HepG2 (cell line): Measurements from ENCODE around the gene EDC3. TPM values are rescaled to one million over a fixed set of nuclear protein-coding genes. Genes with fewer than 3 reads are reported as not detected.

Source experiments
- ATAC-seq: fragments of 200-7000 bp; cut with Tn5 transposase; 3 replicates; pipeline ENCODE4 v1.9.1; 2020; ENCODE audit warnings: mild to moderate bottlenecking, moderate library complexity
- BruUV-seq: library from RNA; stranded (reverse); fragments of 400-500 nt; replicated peaks from 2 replicates; lab custom pipeline; 2021; lab: Mats Ljungman, UMichigan
- CTCF ChIA-PET: fragments of 300-600 bp; formaldehyde crosslinking; extraction: SDS; loops from one replicate; lab custom pipeline; 2021; ENCODE audit warnings: low total read pairs, inconsistent platforms, low intra/inter-chr PET ratio; lab: Yijun Ruan, JAX
- POLR2A ChIA-PET: fragments of 350-600 bp; sonication (Branson Sonifier 250); formaldehyde crosslinking; loops from one replicate; lab custom pipeline; 2020; ENCODE audit warnings: antibody characterized with exemption, inconsistent platforms; lab: Yijun Ruan, JAX
- DNase-seq: peaks from one replicate; pipeline ENCODE4 v3.0.0-alpha.2; 2015; ENCODE audit warnings: low spot score
- FAIRE-seq: peaks from 3 replicates; lab custom pipeline; 2011; peaks lifted over from hg19 to GRCh38; lab: Jason Lieb, UNC
- H2AFZ ChIP-seq: one replicate; pipeline ENCODE4 v1.6.1; 2011; ENCODE audit warnings: low read length, inconsistent platforms
- H3K27ac ChIP-seq: fragments of 300-600 bp; 3 replicates; pipeline ENCODE4 v1.8.0; 2011; ENCODE audit warnings: mixed run types, mild to moderate bottlenecking, mixed read lengths, low read length, inconsistent platforms; ENCODE audit not compliant: insufficient read depth; ENCODE audit errors: extremely low read length
- H3K27me3 ChIP-seq, 2 experiments: fragments of 200-600 bp in 1 of 2; 2 replicates in 1 of 2; 3 replicates in 1 of 2; pipeline versions ENCODE4 v1.6.0 to v1.8.0; 2011; ENCODE audit warnings: low read length in 2 of 2, mild to moderate bottlenecking in 2 of 2, moderate library complexity in 2 of 2, inconsistent platforms in 1 of 2; ENCODE audit not compliant: insufficient read depth in 2 of 2, control insufficient read depth in 1 of 2
- H3K36me3 ChIP-seq, 2 experiments: fragments of 200-600 bp in 1 of 2; replicated peaks in 1 of 2; 2 replicates in 1 of 2; 3 replicates in 1 of 2; pipeline versions ENCODE4 v1.5.1 to v1.8.0; 2011; ENCODE audit warnings: low read length in 2 of 2, inconsistent platforms in 1 of 2; ENCODE audit not compliant: insufficient read depth in 2 of 2, control insufficient read depth in 1 of 2
- H3K4me1 ChIP-seq: 2 replicates; pipeline ENCODE4 v1.5.1; 2012; ENCODE audit warnings: low read length, inconsistent platforms; ENCODE audit not compliant: insufficient read depth
- H3K4me2 ChIP-seq: 2 replicates; pipeline ENCODE4 v1.6.0; 2011; ENCODE audit warnings: low read depth, low read length, inconsistent platforms
- H3K4me3 ChIP-seq, 3 experiments: fragments of 200-600 bp in 1 of 3; sonication (generic), shearing (Covaris generic) in 1 of 3; replicated peaks in 1 of 3; 2 replicates each; pipeline ENCODE4 v1.5.1; 2011 to 2016; ENCODE audit warnings: low read length in 3 of 3, inconsistent platforms in 2 of 3, low read depth in 2 of 3, mild to moderate bottlenecking in 2 of 3, control low read depth in 1 of 3, mixed read lengths in 1 of 3; ENCODE audit not compliant: insufficient read depth in 1 of 3
- H3K79me2 ChIP-seq: one replicate; pipeline ENCODE4 v1.6.1; 2011; ENCODE audit warnings: low read length, inconsistent platforms; ENCODE audit not compliant: insufficient read depth
- H3K9ac ChIP-seq: 2 replicates; pipeline ENCODE4 v1.6.0; 2011; ENCODE audit warnings: mild to moderate bottlenecking, low read depth, low read length, inconsistent platforms; ENCODE audit not compliant: insufficient read depth
- H3K9me3 ChIP-seq: 2 replicates; pipeline ENCODE4 v1.5.1; 2012; ENCODE audit warnings: mild to moderate bottlenecking, low read length
- H4K20me1 ChIP-seq: 2 replicates; pipeline ENCODE4 v1.6.0; 2011; ENCODE audit warnings: inconsistent platforms, mild to moderate bottlenecking, low read length, moderate library complexity; ENCODE audit not compliant: insufficient read depth
- CEBPB ChIP-seq: IDR thresholded peaks from 2 replicates; pipeline ENCODE4 v1.6.1; 2011; ENCODE audit warnings: low read depth, low read length, improper control_type of control experiment, borderline replicate concordance
- NFYB ChIP-seq: sonication (generic); formaldehyde crosslinking; IDR thresholded peaks from 2 replicates; pipeline ENCODE4 v1.4.0; 2020; ENCODE audit warnings: missing genetic modification reagents
- ZBTB40 ChIP-seq, 2 experiments: fragments of 450-650 bp in 1 of 2; sonication (generic) in 1 of 2; formaldehyde crosslinking in 1 of 2; IDR thresholded peaks; 2 replicates each; pipeline versions ENCODE4 v1.6.1 to v1.8.0; 2016 to 2022; ENCODE audit warnings: antibody characterized with exemption in 1 of 2, mild to moderate bottlenecking in 1 of 2, missing genetic modification reagents in 1 of 2
- ZNF460 ChIP-seq: sonication (generic); formaldehyde crosslinking; IDR thresholded peaks from 2 replicates; pipeline ENCODE4 v1.5.1; 2020; ENCODE audit warnings: missing genetic modification reagents, mild to moderate bottlenecking, borderline replicate concordance
- WGBS: methylation state at CpG from one replicate; pipeline ENCODE4 v1.1.6; 2017; ENCODE audit warnings: low lambda C conversion rate; 5-methylcytosine and 5-hydroxymethylcytosine counted together
- in situ Hi-C: cut with HindIII; loops from 2 replicates; pipeline ENCODE4 v1.10.0; 2017; ENCODE audit warnings: low pct_unique_long_range_greater_than_20kb; ENCODE audit not compliant: extremely low pct_ligation_motif_present
- intact Hi-C: fragments of 100-400 bp; cut with micrococcal nuclease; formaldehyde crosslinking; loops from one replicate; pipeline ENCODE4 v1.10.0; 2022; ENCODE audit not compliant: unreplicated experiment
- polyA plus RNA-seq, 8 experiments: library from polyadenylated mRNA; depleted of rRNA in 3 of 8; stranded (reverse) in 7 of 8; unstranded in 1 of 8; fragments of >200 nt; fragmentation: Illumina TruSeq in 4 of 8; extraction: Trizol in 4 of 8; gene quantifications; 2 replicates each; pipeline versions ENCODE4 v1.2.1 to v1.2.3, GENCODE V29; 2011 to 2016; ENCODE audit warnings: low read depth in 4 of 8, missing spikeins in 1 of 8, mixed read lengths in 1 of 8; ENCODE audit not compliant: insufficient read depth in 1 of 8
- total RNA-seq, 5 experiments: library from RNA; depleted of rRNA; stranded (reverse); fragments of >200 nt; fragmentation: Illumina TruSeq; extraction: Trizol; gene quantifications; 2 replicates each; pipeline ENCODE4 v1.2.3, GENCODE V29; 2016; ENCODE audit warnings: low read depth in 1 of 5

The EDC3 gene
- total and polyA plus RNA-seq, 2 of the 13 experiments (the other 11 are each of a cell fraction or from before 2014, with no cell fraction given) = 17.4 to 32.0 TPM

DNA sequence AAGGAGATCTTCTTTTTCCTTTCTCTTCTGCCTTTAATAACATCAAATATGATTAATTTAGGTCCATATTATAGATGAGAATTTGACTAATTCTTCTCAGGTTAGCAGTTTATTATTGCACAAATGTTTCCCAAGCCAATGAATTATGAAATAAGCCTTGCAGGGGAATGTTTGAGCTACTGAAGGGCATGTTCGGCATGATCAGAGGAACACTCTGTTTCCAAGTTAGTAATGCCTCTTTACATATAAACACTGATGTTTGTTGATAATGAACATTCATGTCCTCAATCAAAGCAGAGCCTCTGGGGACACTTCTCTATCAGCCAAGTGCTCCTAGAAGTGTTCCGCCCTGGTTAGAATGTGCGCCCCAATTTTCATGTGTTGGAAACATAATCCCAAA lies 39.5 kb upstream of the EDC3 start:
- H3K9me3 ChIP-seq = no peaks in the 10 kb centered on the region
- peaks cover 50% of the 10 kb centered on the region for H3K4me1 ChIP-seq
- no peak overlapping the region for H3K4me3 ChIP-seq
- no peak overlapping the region for H3K9ac ChIP-seq
- H3K36me3 ChIP-seq = no peaks in the 10 kb centered on the region
- H2AFZ ChIP-seq = no peak overlapping the region
- CTCF ChIA-PET = no interaction called here
- FAIRE-seq = no peak
- intact Hi-C loops = no loop called here
- DNase-seq = no peak
- TF ChIP-seq ZNF460 (CRISPR knock-in tag) = no peak
- 0 out of 2 replicates have a peak, but pooled peaks have one; percentile 33 for TF ChIP-seq CEBPB
- H3K27ac ChIP-seq = no peak overlapping the region
- POLR2A ChIA-PET = interaction anchor here (1.0 kb wide), 1 partner anchor 9 kb away, joined by 5 read pairs; no protein-coding TSS in a partner anchor
- in situ Hi-C loops = no loop called here
- 84% methylated on average over 3 of the region's 3 CpGs for WGBS
- no peak for ATAC-seq
- no TSS peak for BruUV-seq
- no peaks in the 10 kb centered on the region for H3K27me3 ChIP-seq
- no peak overlapping the region for H3K4me2 ChIP-seq
- no peaks in the 10 kb centered on the region for H4K20me1 ChIP-seq
- no peaks in the 10 kb centered on the region for H3K79me2 ChIP-seq

- H3K36me3 ChIP-seq = no peaks in the 10 kb centered on the region
- no peak for ATAC-seq
- H3K27ac ChIP-seq = no peak overlapping the region
- WGBS = 98% methylated on average over 3 of the region's 3 CpGs
- no peak for FAIRE-seq
- H3K27me3 ChIP-seq = no peaks in the 10 kb centered on the region
- no peak for DNase-seq
- no peak overlapping the region for H3K4me2 ChIP-seq
- intact Hi-C loops (no loop called here), in situ Hi-C loops (no loop called here)
- H3K79me2 ChIP-seq = no peaks in the 10 kb centered on the region
- H4K20me1 ChIP-seq = no peaks in the 10 kb centered on the region
- peaks cover 59% of the 10 kb centered on the region for H3K4me1 ChIP-seq
- H3K4me3 ChIP-seq = no peak overlapping the region
- H3K9ac ChIP-seq = no peak overlapping the region
- BruUV-seq = no TSS peak
- POLR2A ChIA-PET = no interaction called here
- H3K9me3 ChIP-seq = no peaks in the 10 kb centered on the region
- CTCF ChIA-PET = no interaction called here
- no peak overlapping the region for H2AFZ ChIP-seq
- TF ChIP-seq ZBTB40 (IDR thresholded peaks at IDR 0.05) = no peak
- TF ChIP-seq ZBTB40 (CRISPR knock-in tag; IDR thresholded peaks at IDR 0.05) = no peak
- no peak for TF ChIP-seq NFYB (CRISPR knock-in tag)
These were observed 37.4 kb upstream of the EDC3 start for GRCh38 chr15:74733269-74733668.
